K562 (cell line): ENCODE results near the gene ZMPSTE24. TPM values are rescaled to one million over a fixed set of nuclear protein-coding genes. Genes with fewer than 3 reads are reported as not detected.

Source experiments
- AFF1 ChIP-seq, 2 experiments: fragments of 450-650 bp; IDR thresholded peaks; 2 replicates each; pipeline ENCODE4 v1.6.1; 2018; ENCODE audit warnings: mild to moderate bottlenecking in 2 of 2, low read depth in 1 of 2; ENCODE audit not compliant: partially characterized antibody in 2 of 2
- ARID2 ChIP-seq: fragments of 450-650 bp; IDR thresholded peaks from 2 replicates; pipeline ENCODE4 v1.6.1; 2017; ENCODE audit warnings: antibody characterized with exemption, mild to moderate bottlenecking
- BCOR ChIP-seq: fragments of 450-650 bp; IDR thresholded peaks from 2 replicates; pipeline ENCODE4 v1.6.1; 2016
- EP400 ChIP-seq: fragments of 450-650 bp; IDR thresholded peaks from 2 replicates; pipeline ENCODE4 v1.6.1; 2017; ENCODE audit warnings: antibody characterized with exemption, mild to moderate bottlenecking, moderate library complexity
- ETV6 ChIP-seq, 3 experiments: fragments of 150-350 bp in 1 of 3; sonication (generic) in 1 of 3; formaldehyde crosslinking in 1 of 3; IDR thresholded peaks; 2 replicates each; pipeline versions ENCODE4 v1.6.1 to v1.8.0; 2014 to 2022; ENCODE audit warnings: borderline replicate concordance in 2 of 3, low read depth in 2 of 3, antibody characterized with exemption in 1 of 3, low read length in 1 of 3, mild to moderate bottlenecking in 1 of 3, missing genetic modification reagents in 1 of 3
- ILF3 ChIP-seq: fragments of 450-650 bp; IDR thresholded peaks from 2 replicates; pipeline ENCODE4 v1.6.1; 2018; ENCODE audit warnings: antibody characterized with exemption, mild to moderate bottlenecking, moderate library complexity, borderline replicate concordance
- KDM4B ChIP-seq, 2 experiments: fragments of 450-650 bp in 1 of 2; sonication (generic) in 1 of 2; IDR thresholded peaks; 2 replicates each; pipeline ENCODE4 v1.6.1; 2016 to 2017; ENCODE audit warnings: borderline replicate concordance in 2 of 2, antibody characterized with exemption in 1 of 2, low read depth in 1 of 2, mild to moderate bottlenecking in 1 of 2
- KLF1 ChIP-seq: fragments of 450-650 bp; IDR thresholded peaks from 2 replicates; pipeline ENCODE4 v1.6.1; 2016; ENCODE audit warnings: missing genetic modification characterization, missing compliant biosample characterization
- MED1 ChIP-seq: sonication (generic); formaldehyde crosslinking; IDR thresholded peaks from 2 replicates; pipeline ENCODE4 v1.8.1; 2023; ENCODE audit warnings: missing genetic modification reagents, borderline replicate concordance
- MTA2 ChIP-seq: fragments of 450-650 bp; IDR thresholded peaks from 2 replicates; pipeline ENCODE4 v1.6.1; 2016; ENCODE audit warnings: low read depth
- PTRF ChIP-seq: fragments of 450-650 bp; IDR thresholded peaks from 2 replicates; pipeline ENCODE4 v1.6.1; 2016; ENCODE audit warnings: mild to moderate bottlenecking, missing genetic modification characterization, missing compliant biosample characterization
- RBM17 ChIP-seq: fragments of 200-400 bp; formaldehyde crosslinking; IDR thresholded peaks from 2 replicates; pipeline ENCODE4 v1.6.1; 2017; ENCODE audit warnings: low read depth, mild to moderate bottlenecking, low read length, borderline replicate concordance
- RFX1 ChIP-seq: fragments of 450-650 bp; IDR thresholded peaks from 2 replicates; pipeline ENCODE4 v1.6.1; 2016; ENCODE audit warnings: mild to moderate bottlenecking, moderate library complexity
- RNF2 ChIP-seq: sonication (generic); IDR thresholded peaks from 2 replicates; pipeline ENCODE4 v1.6.1; 2016
- SAFB ChIP-seq: fragments of 200-400 bp; formaldehyde crosslinking; IDR thresholded peaks from 2 replicates; pipeline ENCODE4 v1.6.1; 2017; ENCODE audit warnings: low read depth, low read length, borderline replicate concordance
- SFPQ ChIP-seq: fragments of 200-400 bp; formaldehyde crosslinking; IDR thresholded peaks from 2 replicates; pipeline ENCODE4 v1.6.1; 2017; ENCODE audit warnings: mild to moderate bottlenecking, low read depth, low read length, moderate library complexity
- SMC3 ChIP-seq: conservative IDR thresholded peaks from 2 replicates; pipeline ENCODE4 v1.6.1; 2011; ENCODE audit warnings: low read depth, low read length, improper control_type of control experiment; ENCODE audit not compliant: insufficient read depth
- SNAPC5 ChIP-seq: fragments of 250-450 bp; sonication (Bioruptor Pico); IDR thresholded peaks from 2 replicates; pipeline ENCODE4 v1.8.0; 2021; ENCODE audit warnings: moderate library complexity, mild to moderate bottlenecking, inconsistent platforms
- ZNF584 ChIP-seq: fragments of 200-800 bp; sonication (Bioruptor generic); IDR thresholded peaks from 2 replicates; pipeline ENCODE4 v1.6.1; 2016; ENCODE audit warnings: low read depth, mild to moderate bottlenecking, missing genetic modification characterization, missing compliant biosample characterization
- ZNF764 ChIP-seq: fragments of 250-450 bp; sonication (Bioruptor Pico); IDR thresholded peaks from 2 replicates; pipeline ENCODE4 v1.4.0; 2020; ENCODE audit warnings: low read depth, mild to moderate bottlenecking, moderate library complexity
- polyA plus RNA-seq, 8 experiments: library from polyadenylated mRNA; depleted of rRNA in 4 of 8; stranded (reverse) in 5 of 8; unstranded in 3 of 8; fragments of >200 nt; fragmentation: Nextera tagmentation in 2 of 8; fragmentation: Illumina TruSeq in 1 of 8; extraction: Ambion mirVana in 2 of 8; extraction: Trizol in 1 of 8; gene quantifications; 2 replicates each; pipeline versions ENCODE4 v1.2.1 to v1.2.3, GENCODE V29; 2011 to 2014; ENCODE audit warnings: inconsistent platforms in 1 of 8, missing spikeins in 1 of 8
- total RNA-seq, 7 experiments: library from RNA; depleted of rRNA in 6 of 7; stranded (reverse); fragments of >200 nt in 6 of 7; fragmentation: Illumina TruSeq in 2 of 7; extraction: Trizol in 2 of 7; gene quantifications; 2 replicates each; pipeline versions ENCODE4 v1.2.1 to v1.2.3, GENCODE V29; 2011 to 2021; ENCODE audit warnings: low replicate concordance in 1 of 7

The ZMPSTE24 gene
- total and polyA plus RNA-seq, 9 of the 15 experiments (the other 6 are each of a cell fraction or from before 2014, with no cell fraction given): 30.7 to 75.9 (median 64.3) TPM

GRCh38 chr1:40257688-40258444 is at the start of gene ZMPSTE24 (continued):
- TF ChIP-seq ETV6 (IDR thresholded peaks at IDR 0.05; ENCODE audit: borderline replicate concordance in 1 of 2, low read depth in 2 of 2, low read length in 1 of 2) (0 out of 4 replicates have a peak, but pooled peaks of 1 of the 2 experiments have one; percentile 8), ETV6 (CRISPR knock-in tag; IDR thresholded peaks at IDR 0.05; ENCODE audit: borderline replicate concordance) (no peak; the same call in 1 of the 2 replicates), ZNF584 (CRISPR knock-in tag) (no peak), RNF2 (peak; percentile 82), EP400 (peak; percentile 96), BCOR (peak; percentile 86), AFF1 (IDR thresholded peaks at IDR 0.05; ENCODE audit: low read depth in 1 of 2, partially characterized antibody in 2 of 2) (peak in 1 of 2 experiments; percentile 93), MED1 (no peak), KDM4B (IDR thresholded peaks at IDR 0.05; ENCODE audit: borderline replicate concordance in 2 of 2, low read depth in 1 of 2) (peak in 1 of 2 experiments; percentile 97; a peak in 2 of 4 replicates), ARID2 (no peak), RFX1 (peak; percentile 63), SFPQ (no peak), SAFB (no peak), ILF3 (no peak), RBM17 (no peak), SMC3 (0 out of 2 replicates have a peak, but pooled peaks have one; percentile 17), MTA2 (0 out of 2 replicates have a peak, but pooled peaks have one; percentile 45), PTRF (tag) (no peak), KLF1 (tag) (peak; percentile 96), SNAPC5 (no peak), ZNF764 (CRISPR knock-in tag) (peak; percentile 22; the same call in 1 of the 2 replicates)
